HepG2 (cell line): ENCODE results near the gene SMG7. TPM values are rescaled to one million over a fixed set of nuclear protein-coding genes. Genes with fewer than 3 reads are reported as not detected.

Experiments used
- ATAC-seq: fragments of 200-7000 bp; cut with Tn5 transposase; 3 replicates; pipeline ENCODE4 v1.9.1; 2020; ENCODE audit warnings: mild to moderate bottlenecking, moderate library complexity
- BruUV-seq: library from RNA; stranded (reverse); fragments of 400-500 nt; replicated peaks from 2 replicates; lab custom pipeline; 2021; lab: Mats Ljungman, UMichigan
- CTCF ChIA-PET: fragments of 300-600 bp; formaldehyde crosslinking; extraction: SDS; loops from one replicate; lab custom pipeline; 2021; ENCODE audit warnings: low total read pairs, inconsistent platforms, low intra/inter-chr PET ratio; lab: Yijun Ruan, JAX
- POLR2A ChIA-PET: fragments of 350-600 bp; sonication (Branson Sonifier 250); formaldehyde crosslinking; loops from one replicate; lab custom pipeline; 2020; ENCODE audit warnings: antibody characterized with exemption, inconsistent platforms; lab: Yijun Ruan, JAX
- DNase-seq: peaks from one replicate; pipeline ENCODE4 v3.0.0-alpha.2; 2015; ENCODE audit warnings: low spot score
- FAIRE-seq: peaks from 3 replicates; lab custom pipeline; 2011; peaks lifted over from hg19 to GRCh38; lab: Jason Lieb, UNC
- H2AFZ ChIP-seq: one replicate; pipeline ENCODE4 v1.6.1; 2011; ENCODE audit warnings: low read length, inconsistent platforms
- H3K27ac ChIP-seq: fragments of 300-600 bp; 3 replicates; pipeline ENCODE4 v1.8.0; 2011; ENCODE audit warnings: mixed run types, mild to moderate bottlenecking, mixed read lengths, low read length, inconsistent platforms; ENCODE audit not compliant: insufficient read depth; ENCODE audit errors: extremely low read length
- H3K27me3 ChIP-seq, 2 experiments: fragments of 200-600 bp in 1 of 2; 2 replicates in 1 of 2; 3 replicates in 1 of 2; pipeline versions ENCODE4 v1.6.0 to v1.8.0; 2011; ENCODE audit warnings: low read length in 2 of 2, mild to moderate bottlenecking in 2 of 2, moderate library complexity in 2 of 2, inconsistent platforms in 1 of 2; ENCODE audit not compliant: insufficient read depth in 2 of 2, control insufficient read depth in 1 of 2
- H3K36me3 ChIP-seq, 2 experiments: fragments of 200-600 bp in 1 of 2; replicated peaks in 1 of 2; 2 replicates in 1 of 2; 3 replicates in 1 of 2; pipeline versions ENCODE4 v1.5.1 to v1.8.0; 2011; ENCODE audit warnings: low read length in 2 of 2, inconsistent platforms in 1 of 2; ENCODE audit not compliant: insufficient read depth in 2 of 2, control insufficient read depth in 1 of 2
- H3K4me1 ChIP-seq: 2 replicates; pipeline ENCODE4 v1.5.1; 2012; ENCODE audit warnings: low read length, inconsistent platforms; ENCODE audit not compliant: insufficient read depth
- H3K4me2 ChIP-seq: 2 replicates; pipeline ENCODE4 v1.6.0; 2011; ENCODE audit warnings: low read depth, low read length, inconsistent platforms
- H3K4me3 ChIP-seq, 3 experiments: fragments of 200-600 bp in 1 of 3; sonication (generic), shearing (Covaris generic) in 1 of 3; replicated peaks in 1 of 3; 2 replicates each; pipeline ENCODE4 v1.5.1; 2011 to 2016; ENCODE audit warnings: low read length in 3 of 3, inconsistent platforms in 2 of 3, low read depth in 2 of 3, mild to moderate bottlenecking in 2 of 3, control low read depth in 1 of 3, mixed read lengths in 1 of 3; ENCODE audit not compliant: insufficient read depth in 1 of 3
- H3K79me2 ChIP-seq: one replicate; pipeline ENCODE4 v1.6.1; 2011; ENCODE audit warnings: low read length, inconsistent platforms; ENCODE audit not compliant: insufficient read depth
- H3K9ac ChIP-seq: 2 replicates; pipeline ENCODE4 v1.6.0; 2011; ENCODE audit warnings: mild to moderate bottlenecking, low read depth, low read length, inconsistent platforms; ENCODE audit not compliant: insufficient read depth
- H3K9me3 ChIP-seq: 2 replicates; pipeline ENCODE4 v1.5.1; 2012; ENCODE audit warnings: mild to moderate bottlenecking, low read length
- H4K20me1 ChIP-seq: 2 replicates; pipeline ENCODE4 v1.6.0; 2011; ENCODE audit warnings: inconsistent platforms, mild to moderate bottlenecking, low read length, moderate library complexity; ENCODE audit not compliant: insufficient read depth
- CHCHD3 ChIP-seq: sonication (generic); formaldehyde crosslinking; IDR thresholded peaks from 2 replicates; pipeline ENCODE4 v1.8.0; 2022; ENCODE audit warnings: mild to moderate bottlenecking, missing genetic modification reagents, moderate library complexity
- DNMT3B ChIP-seq: conservative IDR thresholded peaks from 2 replicates; pipeline ENCODE4 v1.6.1; 2016; ENCODE audit warnings: missing biosample characterization, control low read depth
- GZF1 ChIP-seq: sonication (generic); formaldehyde crosslinking; IDR thresholded peaks from 2 replicates; pipeline ENCODE4 v1.5.1; 2020; ENCODE audit warnings: mild to moderate bottlenecking, missing genetic modification reagents
- IRF9 ChIP-seq: sonication (generic); formaldehyde crosslinking; IDR thresholded peaks from 2 replicates; pipeline ENCODE4 v1.8.0; 2022; ENCODE audit warnings: missing genetic modification reagents, mild to moderate bottlenecking, borderline replicate concordance
- NPAS2 ChIP-seq: sonication (generic); formaldehyde crosslinking; IDR thresholded peaks from 2 replicates; pipeline ENCODE4 v1.8.0; 2022; ENCODE audit warnings: mild to moderate bottlenecking, missing genetic modification reagents, borderline replicate concordance
- STAT6 ChIP-seq: sonication (generic); formaldehyde crosslinking; IDR thresholded peaks from 2 replicates; pipeline ENCODE4 v1.4.0; 2020; ENCODE audit warnings: missing genetic modification reagents, mild to moderate bottlenecking, borderline replicate concordance
- ZBTB42 ChIP-seq: sonication (generic); formaldehyde crosslinking; IDR thresholded peaks from 2 replicates; pipeline ENCODE4 v1.5.0; 2020; ENCODE audit warnings: mild to moderate bottlenecking, missing genetic modification reagents
- ZMYM4 ChIP-seq: sonication (generic); formaldehyde crosslinking; IDR thresholded peaks from 2 replicates; pipeline ENCODE4 v1.8.1; 2023; ENCODE audit warnings: mild to moderate bottlenecking, missing genetic modification reagents
- ZNF335 ChIP-seq: sonication (generic); formaldehyde crosslinking; IDR thresholded peaks from 2 replicates; pipeline ENCODE4 v1.4.0; 2020; ENCODE audit warnings: missing genetic modification reagents
- ZNF503 ChIP-seq: sonication (generic); formaldehyde crosslinking; IDR thresholded peaks from 2 replicates; pipeline ENCODE4 v1.4.0; 2020; ENCODE audit warnings: missing genetic modification reagents
- ZNF670 ChIP-seq: sonication (generic); formaldehyde crosslinking; IDR thresholded peaks from 2 replicates; pipeline ENCODE4 v1.8.0; 2022; ENCODE audit warnings: mild to moderate bottlenecking, missing genetic modification reagents, borderline replicate concordance
- WGBS: methylation state at CpG from one replicate; pipeline ENCODE4 v1.1.6; 2017; ENCODE audit warnings: low lambda C conversion rate; 5-methylcytosine and 5-hydroxymethylcytosine counted together
- in situ Hi-C: cut with HindIII; loops from 2 replicates; pipeline ENCODE4 v1.10.0; 2017; ENCODE audit warnings: low pct_unique_long_range_greater_than_20kb; ENCODE audit not compliant: extremely low pct_ligation_motif_present
- intact Hi-C: fragments of 100-400 bp; cut with micrococcal nuclease; formaldehyde crosslinking; loops from one replicate; pipeline ENCODE4 v1.10.0; 2022; ENCODE audit not compliant: unreplicated experiment
- polyA plus RNA-seq, 8 experiments: library from polyadenylated mRNA; depleted of rRNA in 3 of 8; stranded (reverse) in 7 of 8; unstranded in 1 of 8; fragments of >200 nt; fragmentation: Illumina TruSeq in 4 of 8; extraction: Trizol in 4 of 8; gene quantifications; 2 replicates each; pipeline versions ENCODE4 v1.2.1 to v1.2.3, GENCODE V29; 2011 to 2016; ENCODE audit warnings: low read depth in 4 of 8, missing spikeins in 1 of 8, mixed read lengths in 1 of 8; ENCODE audit not compliant: insufficient read depth in 1 of 8
- total RNA-seq, 5 experiments: library from RNA; depleted of rRNA; stranded (reverse); fragments of >200 nt; fragmentation: Illumina TruSeq; extraction: Trizol; gene quantifications; 2 replicates each; pipeline ENCODE4 v1.2.3, GENCODE V29; 2016; ENCODE audit warnings: low read depth in 1 of 5

Gene SMG7
- total and polyA plus RNA-seq, 2 of the 13 experiments (the other 11 are each of a cell fraction or from before 2014, with no cell fraction given), result 14.9 to 27.9 TPM

- Histone ChIP-seq H3K27me3 (peaks cover 1 to 28% of the 10 kb centered on the region in 2 experiments; a peak in 4 of 5 replicates), H3K9me3 (no peaks in the 10 kb centered on the region), H2AFZ (no peak overlapping the region), H3K79me2 (no peaks in the 10 kb centered on the region), H3K36me3 (no peaks in the 10 kb centered on the region), H3K4me3 (no peak overlapping the region), H3K27ac (no peak overlapping the region), H4K20me1 (no peaks in the 10 kb centered on the region), H3K9ac (no peak overlapping the region), H3K4me2 (no peak overlapping the region), H3K4me1 (no peaks in the 10 kb centered on the region)
- in situ Hi-C loops (no loop called here), intact Hi-C loops (no loop called here)
- ChIA-PET POLR2A (no interaction called here), CTCF (no interaction called here)
- ATAC-seq, result no peak
- DNase-seq, result no peak
- no TSS peak for BruUV-seq
- no peak for TF ChIP-seq ZBTB42 (CRISPR knock-in tag)
- no peak for TF ChIP-seq STAT6
- TF ChIP-seq ZNF503 (CRISPR knock-in tag), result no peak
- TF ChIP-seq CHCHD3, result no peak
- TF ChIP-seq ZMYM4 (CRISPR knock-in tag), result no peak
- TF ChIP-seq NPAS2 (CRISPR knock-in tag), result no peak
- no peak for TF ChIP-seq ZNF335 (CRISPR knock-in tag)
- TF ChIP-seq GZF1 (CRISPR knock-in tag), result no peak
- no peak for TF ChIP-seq DNMT3B (CRISPR knock-in tag)
- no peak for TF ChIP-seq IRF9
- TF ChIP-seq ZNF670 (CRISPR knock-in tag), result no peak
- 11% methylated on average over 3 of the region's 3 CpGs for WGBS
- no peak for FAIRE-seq
These were observed 121.1 kb downstream of the SMG7 start for GRCh38 chr1:183593356-183593755.
